RPMI7951 (cell line): Measurements from ENCODE around the gene OASL. TPM values are rescaled to one million over a fixed set of nuclear protein-coding genes. Genes with fewer than 3 reads are reported as not detected.
A peak's percentile ranks its signal among the peaks of the same experiment; 100 is the strongest.
"Not testable (repeated sequence)": the region's sequence is repeated elsewhere in the genome, so short reads cannot be mapped to it uniquely, and the experiment has no call there.

Experiments used
- DNase-seq: peaks from one replicate; pipeline ENCODE4 v3.0.0-alpha.2; 2012; ENCODE audit warnings: low read depth
- total RNA-seq: library from RNA; depleted of rRNA; stranded (reverse); fragments of >200 nt; shearing (Covaris generic); gene quantifications from 2 replicates; pipeline ENCODE4 v1.2.3, GENCODE V29; 2014

The OASL gene
- total RNA-seq, 1 experiment from 2014 or later, result 2.9 TPM

DNA sequence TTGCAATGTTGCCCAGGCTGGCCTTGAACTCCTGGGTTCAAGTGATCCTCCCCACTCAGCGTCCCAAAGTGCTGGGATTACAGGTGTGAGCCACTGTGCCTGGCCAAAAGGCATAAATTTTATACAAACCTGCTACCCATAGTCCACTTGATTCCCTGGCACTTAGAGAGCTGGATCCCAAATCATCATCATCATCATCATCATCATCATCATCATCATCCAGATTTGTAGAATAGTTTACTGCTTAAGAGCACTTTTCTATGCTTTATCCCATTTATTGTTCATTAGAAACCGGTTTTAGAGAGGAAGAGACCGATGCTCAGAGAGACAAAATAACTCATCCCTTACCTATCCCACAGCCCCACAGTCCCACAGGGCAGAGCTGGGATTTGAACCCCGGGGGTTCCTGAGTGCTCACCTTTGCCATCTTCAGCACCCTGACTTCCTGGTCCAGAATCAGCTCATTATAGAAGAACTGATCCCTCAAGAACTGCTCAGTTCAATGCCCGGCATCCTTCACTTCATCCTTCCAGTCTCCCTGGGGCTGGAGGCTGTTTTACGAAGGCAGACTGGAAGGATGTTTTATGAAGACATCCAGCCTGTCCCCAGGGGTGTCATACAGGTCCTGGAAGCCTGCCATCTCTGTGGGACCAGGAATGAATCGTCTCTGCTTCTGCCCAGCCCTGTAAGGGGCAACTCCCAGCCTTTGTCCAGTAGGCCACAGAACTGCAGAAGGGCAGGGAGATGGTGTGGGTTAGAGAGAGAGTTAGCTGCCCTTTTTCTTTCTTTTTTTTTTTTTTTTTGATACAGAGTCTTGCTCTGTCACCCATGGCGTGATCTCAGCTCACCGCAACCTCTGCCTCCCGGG is 20.2 kb upstream of the OASL start:
- no peak for DNase-seq

DNA sequence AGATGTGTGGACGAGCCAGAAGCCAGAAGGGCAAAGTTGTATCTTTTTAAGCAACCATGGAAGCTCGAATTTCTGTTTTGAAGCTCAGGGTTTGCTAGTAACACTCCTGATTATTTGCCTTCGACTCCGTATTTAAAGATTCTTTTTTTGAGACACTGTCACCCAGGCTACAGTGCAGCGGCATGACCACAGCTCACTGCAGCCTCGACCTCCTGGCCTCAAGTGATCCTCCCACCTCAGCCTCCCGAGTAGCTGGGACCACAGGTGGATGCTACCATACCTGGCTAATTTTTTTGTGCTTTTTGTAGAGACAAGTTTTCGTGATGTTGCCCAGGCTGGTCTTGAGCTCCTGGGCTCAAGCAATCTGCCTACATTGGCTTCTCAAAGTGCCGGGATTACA is 18.7 kb upstream of the OASL start:
- no peak for DNase-seq

DNA sequence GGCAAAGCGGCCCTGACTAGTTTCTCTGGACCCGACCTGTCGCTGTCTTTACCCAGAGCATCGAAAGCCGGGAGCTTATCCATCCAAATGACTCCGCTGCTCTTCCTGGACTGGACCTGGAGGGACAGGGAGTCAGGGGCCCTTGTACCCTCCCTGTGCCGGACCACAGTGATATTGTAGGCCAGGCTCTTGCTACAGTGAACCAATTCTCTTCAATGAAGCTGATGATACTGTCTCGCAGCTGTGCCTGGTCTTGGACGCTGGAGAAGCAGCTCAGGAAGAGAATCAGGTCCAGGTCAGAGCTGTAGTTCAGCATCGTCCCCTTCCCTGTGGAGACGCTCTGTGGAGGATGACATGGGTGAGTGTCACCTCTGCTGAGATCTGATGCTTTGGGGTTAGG is 14.7 kb upstream of the OASL start:
- DNase-seq, result no peak

DNA sequence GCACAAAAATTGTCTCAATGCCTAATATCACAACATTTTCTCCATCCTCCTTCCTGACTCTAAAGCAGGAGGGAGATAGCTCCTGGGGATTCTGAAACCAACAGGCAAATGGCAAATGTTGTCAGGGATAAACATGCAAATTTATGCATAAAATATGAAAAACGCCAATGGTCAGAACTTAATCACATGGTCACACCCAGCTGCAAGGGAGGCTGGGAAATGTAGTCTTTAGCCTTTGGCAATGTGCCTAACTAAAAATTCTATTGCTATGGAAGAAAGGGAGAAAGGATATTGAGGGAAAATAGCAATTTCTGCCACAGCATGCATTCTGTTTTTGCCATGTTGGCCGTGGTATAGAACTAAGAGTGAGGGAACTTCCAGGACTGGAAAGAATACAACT is 11.7 kb upstream of the OASL start:
- DNase-seq, result peak; percentile 24

DNA sequence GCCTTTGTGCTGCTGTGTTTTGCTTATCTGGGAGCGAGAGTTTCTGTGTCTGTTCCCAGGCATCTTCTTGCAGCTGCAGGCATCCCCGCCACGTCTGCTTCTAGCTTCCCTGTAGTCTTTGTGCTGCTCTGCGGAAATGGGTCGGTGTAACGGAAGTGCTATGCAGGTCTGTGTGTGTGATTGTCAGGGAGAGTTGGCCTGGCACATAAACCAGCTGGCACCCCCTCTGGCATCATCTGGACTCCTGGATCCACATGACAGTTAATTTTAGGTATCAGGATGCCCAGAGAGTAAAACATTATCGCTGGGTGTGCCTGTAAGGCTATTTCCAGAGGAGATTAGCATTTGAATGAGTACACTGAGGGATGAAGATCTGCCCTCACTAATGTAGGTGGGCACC is 9.4 kb upstream of the OASL start:
- no peak for DNase-seq

DNA sequence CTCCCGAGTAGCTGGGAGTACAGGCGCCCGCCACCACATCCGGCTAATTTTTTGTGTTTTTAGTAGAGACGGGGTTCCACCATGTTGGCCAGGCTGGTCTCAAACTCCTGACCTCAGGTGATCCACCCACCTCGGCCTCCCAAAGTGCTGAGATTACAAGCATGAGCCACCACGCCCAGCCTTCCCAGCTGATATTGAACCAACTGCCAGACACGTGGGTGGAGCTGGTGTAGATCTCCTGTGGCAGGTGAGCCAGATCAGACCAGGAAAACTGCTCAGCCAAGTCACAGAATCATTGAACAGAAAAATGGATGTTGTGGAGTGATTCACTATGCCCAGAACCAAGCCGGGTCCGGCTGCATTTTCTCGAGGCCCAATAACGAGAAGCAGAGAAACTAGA is 8.4 kb upstream of the OASL start:
- not testable (repeated sequence) for DNase-seq

DNA sequence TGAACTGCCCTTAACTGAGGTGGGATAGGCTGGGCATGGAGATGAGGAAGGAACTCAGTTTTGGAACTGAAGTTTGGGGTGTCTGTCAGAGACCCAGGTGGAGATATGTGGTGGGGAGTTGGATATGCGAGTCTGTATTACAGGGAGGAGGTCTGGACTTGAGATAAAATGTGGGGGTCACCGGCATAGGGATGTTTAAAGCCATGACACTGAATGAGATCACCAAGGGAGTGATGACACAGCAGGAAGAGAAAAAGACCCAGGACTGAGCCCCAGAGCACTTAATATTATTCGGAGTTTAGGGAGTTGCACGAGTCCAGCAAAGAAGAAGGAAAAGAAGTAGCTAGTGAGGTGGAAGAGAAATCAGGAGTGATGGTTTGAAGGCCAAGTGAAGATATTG is 4.0 kb upstream of the OASL start:
- no peak for DNase-seq

DNA sequence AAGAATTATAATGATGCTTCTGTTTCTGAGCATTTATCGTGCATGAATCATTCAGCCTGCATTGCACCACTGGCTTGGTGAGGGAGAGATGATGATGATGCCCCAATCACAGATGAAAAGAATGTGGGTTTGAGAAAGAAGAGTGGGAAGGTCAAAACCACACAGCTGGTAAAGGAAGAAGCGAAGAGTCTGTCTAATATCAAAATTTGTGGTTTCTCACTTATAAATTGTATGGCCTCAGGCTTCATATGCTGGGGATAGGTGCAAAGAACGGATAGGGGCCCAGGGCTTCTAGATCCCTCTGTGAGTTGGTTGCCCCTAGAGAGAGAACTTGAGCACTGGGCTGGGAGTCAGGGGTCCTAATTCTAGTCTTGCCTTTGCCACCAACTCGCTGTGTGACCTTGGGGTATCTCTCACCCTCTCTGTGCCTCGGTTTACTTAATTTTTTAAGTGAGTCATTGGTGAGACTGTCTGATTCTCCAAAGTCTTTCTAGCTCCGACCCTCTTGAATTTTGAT is 2.2 kb downstream of the OASL start:
- DNase-seq, result peak; percentile 73

DNA sequence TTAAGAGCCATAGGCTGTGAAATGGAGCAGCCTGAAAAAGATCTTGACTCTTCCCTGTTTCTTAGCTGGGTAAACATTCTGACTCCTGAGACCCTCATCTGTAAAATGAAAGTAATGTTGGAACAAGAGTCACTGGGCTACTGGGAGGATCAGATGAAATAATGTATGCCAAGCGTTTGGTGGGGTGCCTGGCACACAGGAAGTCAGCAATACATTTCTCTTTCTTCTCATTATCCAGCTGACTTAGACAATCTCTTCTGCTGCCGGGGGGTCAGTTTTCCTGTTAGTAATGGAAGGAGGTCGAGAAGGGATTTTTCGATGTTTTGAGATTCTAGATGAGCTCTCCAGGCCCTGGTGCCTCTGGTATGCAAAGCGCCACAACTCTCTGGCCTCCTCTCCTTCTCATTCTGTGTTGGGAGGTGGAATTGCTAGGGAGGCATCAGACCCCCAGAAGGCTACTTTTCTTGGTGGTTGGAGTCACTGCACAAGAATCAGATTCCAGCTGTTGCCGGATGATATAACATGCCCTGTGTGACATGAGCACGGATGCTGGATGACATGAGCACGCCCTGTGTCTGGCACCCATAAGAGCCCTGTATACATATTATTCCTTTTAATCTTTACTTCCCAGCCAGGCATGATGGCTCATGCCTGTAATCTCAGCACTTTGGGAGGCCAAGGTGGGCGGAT is 4.3 kb downstream of the OASL start:
- DNase-seq, result no peak

DNA sequence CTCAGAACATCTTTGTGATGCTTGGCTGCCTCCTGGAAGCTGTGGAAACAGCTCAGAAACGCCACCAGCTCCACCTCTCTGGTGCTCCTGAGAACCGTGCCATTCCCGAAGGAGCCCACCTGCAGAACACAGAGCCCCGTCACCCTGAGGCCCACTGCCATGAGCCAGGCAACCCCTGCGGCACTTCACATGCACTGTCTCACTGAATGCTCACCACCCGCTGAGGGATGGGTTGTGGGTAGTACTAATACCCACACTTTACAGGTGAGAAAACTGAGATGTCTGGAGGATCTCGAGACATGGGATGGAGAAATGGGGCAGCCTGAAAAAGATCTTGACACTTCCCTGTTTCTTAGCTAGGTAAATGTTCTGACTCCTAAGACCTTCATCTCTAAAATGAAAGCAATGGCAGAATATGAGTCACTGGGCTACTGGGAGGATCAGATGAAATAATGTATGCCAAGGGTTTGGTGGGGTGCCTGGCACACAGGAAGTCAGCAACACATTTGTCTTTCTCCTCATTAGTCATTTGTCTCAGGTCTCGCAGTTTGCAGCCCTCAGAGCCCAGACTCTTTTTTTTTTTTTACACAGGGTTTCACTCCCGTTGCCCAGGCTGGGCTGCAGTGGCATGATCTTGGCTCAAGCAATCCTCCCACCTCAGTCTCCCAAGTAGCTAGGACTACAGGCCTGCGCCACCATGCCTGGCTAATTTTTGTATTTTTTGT is 5.3 kb downstream of the OASL start:
- peak; percentile 85 for DNase-seq

DNA sequence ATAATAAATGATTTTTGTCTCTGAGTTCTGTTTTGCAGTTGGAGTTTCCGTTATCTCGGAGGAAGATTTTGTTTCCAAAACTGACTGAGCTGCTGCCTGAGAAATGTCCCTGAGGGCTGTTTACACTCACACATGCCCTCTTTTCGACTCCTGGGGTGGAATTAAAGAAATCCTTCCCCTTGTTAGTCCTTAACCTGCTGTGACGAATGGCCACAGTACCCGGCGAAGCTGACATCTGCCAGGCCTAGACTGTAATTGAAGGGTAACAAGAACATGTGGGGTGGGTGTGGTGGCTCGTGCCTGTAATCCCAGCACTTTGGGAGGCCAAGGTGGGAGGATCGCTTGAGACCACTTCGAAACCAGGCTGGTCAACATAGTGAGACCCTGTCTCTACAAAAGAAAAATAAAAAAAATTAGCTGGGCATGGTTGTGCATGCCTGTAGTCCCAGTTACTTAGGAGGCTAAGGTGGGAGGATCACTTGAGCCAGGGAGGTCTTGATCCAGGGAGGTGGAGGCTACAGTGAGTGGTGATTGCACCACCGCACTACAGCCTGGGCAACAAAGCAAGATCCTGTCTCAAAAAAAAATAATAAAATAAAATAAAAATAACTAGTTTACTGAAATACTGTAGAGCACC is 8.4 kb downstream of the OASL start:
- no peak for DNase-seq

DNA sequence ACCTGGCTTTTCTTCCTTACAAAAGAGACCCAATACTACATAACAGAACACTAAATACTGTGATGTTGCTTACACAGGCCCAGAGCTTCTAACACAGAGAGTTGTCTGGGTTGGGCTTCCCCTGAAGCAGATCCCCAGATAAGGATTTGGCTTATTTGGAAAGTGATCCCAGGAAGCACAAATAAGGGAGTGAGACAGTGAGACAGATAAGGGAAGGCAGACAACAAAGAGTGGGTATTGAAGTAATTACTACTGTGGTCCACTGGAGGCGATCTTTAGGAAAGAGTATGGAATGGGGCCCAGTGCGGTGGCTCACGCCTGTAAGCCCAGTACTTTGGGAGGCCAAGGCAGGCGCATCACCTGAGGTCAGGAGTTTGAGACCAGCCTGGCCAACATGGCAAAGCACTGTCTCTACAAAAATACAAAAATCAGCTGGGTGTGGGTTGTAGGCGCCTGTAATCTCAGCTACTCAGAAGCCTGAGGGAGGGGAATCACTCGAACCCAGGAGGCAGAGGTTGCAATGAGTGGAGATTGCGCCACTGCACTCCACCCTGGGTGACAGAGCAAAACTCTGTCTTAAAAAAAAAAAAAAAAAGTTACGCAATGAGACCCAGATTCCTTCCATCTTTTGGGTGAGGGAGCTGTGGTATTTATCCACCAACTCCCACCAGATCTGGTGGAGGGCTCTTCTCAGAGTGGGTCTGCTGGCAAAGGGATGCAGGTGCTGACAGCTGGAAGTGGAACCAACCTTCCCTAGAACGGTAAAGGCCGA is 12.6 kb downstream of the OASL start:
- DNase-seq, result no peak

DNA sequence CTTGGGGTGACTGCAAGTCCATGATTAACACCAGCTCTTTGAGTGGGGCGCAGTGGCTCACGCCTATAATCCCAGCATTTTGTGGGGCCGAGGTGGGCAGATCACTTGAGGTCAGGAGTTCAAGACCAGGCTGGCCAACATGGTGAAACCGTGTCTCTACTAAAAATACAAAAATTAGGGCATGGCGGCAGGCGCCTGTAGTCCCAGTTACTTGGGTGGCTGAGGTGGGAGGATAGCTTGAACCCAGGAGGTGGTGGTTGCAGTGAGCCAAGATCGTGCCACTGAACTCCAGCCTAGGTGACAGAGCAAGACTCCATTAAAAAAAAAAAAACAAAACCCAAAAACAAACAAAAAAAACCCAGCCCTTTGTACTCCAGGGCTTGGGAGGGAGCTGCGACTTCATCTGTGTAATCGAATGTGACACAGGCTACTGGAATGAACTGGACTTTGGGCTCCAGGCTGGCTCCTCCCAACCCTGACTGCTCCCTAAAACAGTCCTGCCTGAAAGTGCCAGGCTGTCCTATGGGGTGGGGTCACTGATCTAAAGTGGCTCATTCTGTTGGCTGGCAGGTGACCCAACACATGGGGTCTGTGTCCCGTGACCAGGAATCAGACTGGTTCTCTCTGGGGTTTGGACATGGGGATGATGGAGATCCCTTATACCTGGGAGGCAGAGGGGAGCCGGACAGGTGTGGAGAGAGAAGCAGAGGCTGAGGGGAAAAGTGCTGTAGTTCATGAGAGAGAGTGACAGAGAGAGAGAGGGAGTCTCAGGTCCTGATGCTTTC is 13.4 kb downstream of the OASL start:
- no peak for DNase-seq

DNA sequence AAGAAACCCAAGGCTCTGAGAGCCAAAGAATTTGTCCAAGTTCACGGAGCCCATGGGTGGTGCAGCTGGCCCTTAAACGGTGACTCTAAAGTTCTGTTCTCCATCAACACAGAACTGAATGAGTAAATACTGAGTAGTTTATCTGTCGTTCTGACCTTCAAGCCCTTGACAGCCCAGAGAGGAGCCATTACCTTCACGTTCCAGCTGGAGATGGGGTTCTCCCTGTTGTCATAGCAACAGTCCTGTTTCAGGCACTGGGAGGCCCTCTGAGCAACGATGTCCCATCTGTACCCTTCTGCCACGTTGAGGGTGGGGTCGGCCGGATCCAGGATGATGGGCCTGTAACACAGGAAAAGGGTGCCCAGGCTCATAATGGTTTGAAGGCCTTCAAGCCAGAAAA is 15.2 kb downstream of the OASL start:
- no peak for DNase-seq

DNA sequence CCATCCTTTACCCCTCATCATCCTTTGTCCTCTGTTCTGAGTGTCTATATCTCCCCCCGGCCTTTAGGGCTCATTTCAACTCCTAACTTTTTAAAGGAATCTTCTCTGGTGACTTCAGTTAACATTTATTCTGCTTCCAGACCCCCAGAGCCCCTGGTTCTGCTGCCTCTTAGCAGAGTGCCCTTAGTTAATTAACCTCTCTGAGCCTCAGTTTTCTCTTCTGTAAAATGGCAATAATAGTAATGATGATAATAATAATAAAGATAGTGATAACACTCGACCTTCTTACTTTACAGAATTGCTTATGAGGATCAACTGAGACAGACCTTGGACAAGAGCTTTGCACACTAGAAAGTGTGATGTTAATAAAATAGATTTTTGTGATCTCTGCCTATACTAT is 16.3 kb downstream of the OASL start:
- DNase-seq, result no peak

DNA sequence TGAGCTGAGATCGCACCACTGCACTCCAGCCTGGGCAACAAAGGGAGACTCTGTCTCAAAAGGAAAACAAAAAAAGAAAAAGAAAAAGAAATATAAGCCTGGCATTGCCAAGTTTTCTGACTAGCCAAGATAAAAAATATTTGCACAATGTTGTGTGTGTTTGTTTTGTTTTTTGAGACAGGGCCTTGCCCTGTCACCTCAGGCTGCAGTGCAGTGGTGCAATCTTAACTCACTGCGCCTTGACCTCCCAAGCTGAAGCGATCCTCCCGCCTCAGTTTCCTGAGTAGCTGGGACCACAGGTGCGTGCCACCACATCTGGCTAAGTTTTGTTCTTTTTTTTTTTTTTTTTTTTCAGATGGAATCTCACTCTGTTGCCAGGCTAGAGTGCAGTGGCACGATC is 17.3 kb downstream of the OASL start:
- no peak for DNase-seq

DNA sequence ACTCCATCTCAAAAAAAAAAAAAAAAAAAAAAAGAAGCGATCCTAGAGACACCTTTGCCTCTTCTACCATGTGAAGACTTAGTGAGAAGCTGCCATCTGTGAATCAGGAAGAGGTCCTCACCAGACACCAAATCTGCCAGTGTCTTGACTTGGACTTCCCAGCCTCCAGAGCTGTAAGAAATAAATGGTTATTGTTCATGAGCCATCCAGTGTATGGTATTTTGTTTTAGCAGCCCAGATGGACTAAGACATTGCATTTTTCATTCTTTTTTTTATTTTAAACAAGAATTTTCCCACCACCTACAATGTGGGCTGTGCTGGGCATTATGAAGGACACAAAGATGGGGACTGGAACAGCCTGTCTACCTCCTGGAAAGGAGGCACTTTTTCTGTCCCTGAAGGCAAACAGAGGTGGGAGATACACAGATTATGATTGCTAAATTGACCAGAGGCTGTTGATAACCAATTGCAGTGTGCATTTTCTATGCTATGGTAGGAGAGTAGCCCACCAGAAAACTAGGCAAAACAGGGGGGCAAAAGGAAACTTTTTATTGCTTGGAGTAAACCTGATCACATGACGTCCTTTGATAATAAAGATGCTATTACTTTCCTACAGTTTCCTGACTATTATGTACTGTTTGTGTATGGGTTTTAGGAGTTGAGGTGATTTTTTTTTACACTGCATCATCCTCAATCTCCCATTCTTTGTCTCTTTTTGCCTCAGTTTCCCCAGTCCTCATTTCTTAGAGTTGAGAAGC is 20.0 kb downstream of the OASL start:
- DNase-seq, result no peak

DNA sequence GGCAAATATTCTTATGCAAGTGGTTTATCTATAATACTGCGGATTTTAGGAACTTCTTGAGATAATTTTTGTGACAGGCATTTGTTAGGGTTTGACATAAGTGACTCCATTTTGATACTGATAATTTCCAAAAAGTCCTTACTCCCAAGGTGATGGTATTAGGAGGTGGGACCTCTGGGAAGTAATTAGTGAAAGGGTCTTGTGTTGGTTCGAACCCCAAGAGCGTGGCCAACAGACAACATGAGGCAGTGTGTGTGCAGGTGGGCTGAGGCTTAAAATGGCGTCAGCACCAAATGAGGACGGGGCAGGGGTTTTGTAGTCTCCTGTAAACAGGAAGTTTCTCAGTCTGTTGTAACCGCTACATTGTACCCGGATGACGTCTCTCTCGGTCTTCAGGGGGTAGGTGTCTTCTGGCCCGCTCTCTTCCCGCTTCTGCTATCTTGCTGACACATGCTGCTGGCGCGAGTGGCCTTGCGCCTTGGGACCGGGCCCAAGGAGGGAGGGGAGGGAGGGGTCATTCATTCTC is 21.0 kb downstream of the OASL start:
- no peak for DNase-seq
